Mucosa of rectum (tissue), 2 donors: Measurements from ENCODE around the gene NETO2.

Experiments used
- H3K27ac ChIP-seq, 2 donors: one replicate each; pipeline ENCODE4 v1.7.0; 2013; ENCODE audit warnings: inconsistent platforms in 2 of 2, low read depth in 2 of 2, low read length in 2 of 2
- H3K27me3 ChIP-seq, 2 donors: one replicate each; pipeline ENCODE4 v1.7.0; 2013; ENCODE audit warnings: low read length in 2 of 2; ENCODE audit not compliant: control insufficient read depth in 2 of 2, insufficient read depth in 2 of 2
- H3K36me3 ChIP-seq, 2 donors: one replicate each; pipeline ENCODE4 v1.7.0; 2013; ENCODE audit warnings: low read length in 2 of 2; ENCODE audit not compliant: control insufficient read depth in 2 of 2, insufficient read depth in 2 of 2
- H3K4me1 ChIP-seq, 2 donors: one replicate each; pipeline ENCODE4 v1.7.0; 2013; ENCODE audit warnings: low read length in 2 of 2, mild to moderate bottlenecking in 1 of 2; ENCODE audit not compliant: control insufficient read depth in 2 of 2, insufficient read depth in 2 of 2
- H3K4me3 ChIP-seq, 2 donors: one replicate each; pipeline ENCODE4 v1.7.0; 2013; ENCODE audit warnings: low read length in 2 of 2
- H3K9ac ChIP-seq, 2 donors: one replicate each; pipeline ENCODE4 v1.7.0; 2013; ENCODE audit warnings: low read length in 2 of 2, low read depth in 1 of 2, mild to moderate bottlenecking in 1 of 2
- H3K9me3 ChIP-seq, 2 donors: one replicate each; pipeline ENCODE4 v1.7.0; 2013; ENCODE audit warnings: low read length in 2 of 2; ENCODE audit not compliant: control insufficient read depth in 2 of 2
- donor health status: healthy.
- donor health status: Normal muscosa, but diverticular disease.

NETO2 gene

DNA sequence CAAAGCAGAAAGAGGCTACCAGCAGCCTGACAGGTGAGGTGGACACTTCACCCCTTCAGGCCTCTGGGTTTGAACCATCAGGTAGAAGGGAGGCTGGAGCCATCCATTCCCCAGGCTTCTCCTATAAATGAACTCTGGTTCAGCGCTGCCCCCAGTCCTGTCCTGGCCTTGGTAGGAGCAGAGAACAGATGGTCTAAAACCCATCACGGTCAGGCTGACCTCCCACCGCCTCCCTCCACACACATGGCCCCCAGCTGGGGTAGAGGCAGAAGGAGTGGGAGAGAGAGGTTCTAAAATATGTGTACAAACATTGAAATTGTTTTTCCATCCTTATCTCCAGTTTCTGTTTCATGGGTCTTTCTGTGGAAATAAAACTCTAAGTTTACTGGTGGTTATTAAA is 110.6 kb downstream of the NETO2 start:
- Histone ChIP-seq H3K4me3 (no peak overlapping the region), H3K27ac (no peak overlapping the region), H3K9me3 (no peaks in the 10 kb centered on the region), H3K4me1 (peaks cover 0 to 9% of the 10 kb centered on the region in 2 donors), H3K9ac (no peak overlapping the region), H3K27me3 (no peaks in the 10 kb centered on the region), H3K36me3 (no peaks in the 10 kb centered on the region)

DNA sequence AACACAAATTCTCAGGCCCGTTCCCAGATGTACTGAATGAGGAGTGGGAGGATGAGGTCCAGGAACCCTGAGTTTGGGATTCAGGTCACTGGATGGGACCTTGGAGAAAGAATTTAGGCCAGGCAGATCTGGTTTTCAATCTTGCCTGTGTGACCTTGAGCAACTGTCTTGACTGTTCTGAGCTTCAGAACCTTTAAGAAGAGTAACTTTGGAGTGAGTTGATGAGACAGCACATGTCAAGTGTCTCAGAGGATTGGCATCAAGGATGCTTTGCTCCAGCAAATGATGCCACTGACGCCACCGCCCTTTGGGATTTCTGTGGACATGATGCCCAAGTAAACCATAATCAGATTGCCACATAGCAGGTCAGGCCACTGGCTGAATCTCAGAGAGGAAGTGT is 114.0 kb downstream of the NETO2 start:
- Histone ChIP-seq H3K4me3 (no peak overlapping the region), H3K27ac (no peak overlapping the region), H3K27me3 (peaks cover 0 to 4% of the 10 kb centered on the region in 2 donors), H3K4me1 (peaks cover 0 to 5% of the 10 kb centered on the region in 2 donors), H3K9ac (no peak overlapping the region), H3K9me3 (no peaks in the 10 kb centered on the region), H3K36me3 (no peaks in the 10 kb centered on the region)

DNA sequence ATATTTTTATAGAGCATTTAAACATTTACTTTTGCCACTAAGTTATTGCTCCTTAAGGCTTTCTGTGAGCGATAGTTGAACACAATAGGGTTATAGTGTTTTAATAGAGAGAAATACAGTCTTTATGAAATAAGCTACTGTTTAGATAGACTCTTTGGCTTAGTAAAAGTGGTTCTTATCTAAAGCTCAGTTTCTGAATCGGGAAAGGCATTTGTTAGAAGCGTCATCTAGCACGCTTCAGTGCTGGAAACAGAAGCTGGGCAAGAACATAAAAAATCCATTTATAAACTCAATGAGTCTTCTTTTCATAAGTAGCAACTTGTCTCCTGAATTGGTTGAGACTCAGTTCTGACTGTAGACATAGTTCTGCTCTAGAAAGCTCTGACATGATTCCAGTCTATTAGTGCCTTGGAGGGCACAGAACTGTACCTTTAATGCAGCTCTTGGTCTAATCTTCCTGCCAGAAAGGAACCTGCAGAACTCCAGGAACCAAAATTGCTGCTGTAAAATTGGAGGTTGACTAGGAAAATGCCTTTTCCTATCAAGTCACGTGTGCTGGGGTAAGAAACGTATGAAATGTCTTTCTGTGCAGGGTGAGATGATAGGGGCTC is 114.9 kb downstream of the NETO2 start:
- Histone ChIP-seq H3K27me3 (peaks cover 0 to 4% of the 10 kb centered on the region in 2 donors), H3K4me1 (peaks cover 0 to 5% of the 10 kb centered on the region in 2 donors), H3K9ac (no peak overlapping the region), H3K9me3 (no peaks in the 10 kb centered on the region), H3K27ac (no peak overlapping the region), H3K36me3 (no peaks in the 10 kb centered on the region), H3K4me3 (no peak overlapping the region)
